Stomach smooth muscle (tissue), 2 donors: ENCODE results near the gene ASAP3.

Experiments used
- H3K27ac ChIP-seq: one replicate; pipeline ENCODE4 v1.7.0; 2013; ENCODE audit warnings: mild to moderate bottlenecking, low read length, inconsistent platforms
- H3K27me3 ChIP-seq, 2 donors: one replicate each; pipeline ENCODE4 v1.7.0; 2013; ENCODE audit warnings: low read length in 2 of 2; ENCODE audit not compliant: insufficient read depth in 2 of 2, control insufficient read depth in 1 of 2
- H3K36me3 ChIP-seq, 2 donors: one replicate each; pipeline ENCODE4 v1.7.0; 2013; ENCODE audit warnings: low read length in 2 of 2; ENCODE audit not compliant: control insufficient read depth in 2 of 2, insufficient read depth in 2 of 2
- H3K4me1 ChIP-seq: one replicate; pipeline ENCODE4 v1.7.0; 2013; ENCODE audit warnings: low read length; ENCODE audit not compliant: control insufficient read depth, insufficient read depth
- H3K4me3 ChIP-seq, 2 donors: one replicate each; pipeline ENCODE4 v1.7.0; 2013; ENCODE audit warnings: low read length in 2 of 2
- H3K9ac ChIP-seq, 2 donors: one replicate each; pipeline ENCODE4 v1.7.0; 2013; ENCODE audit warnings: low read length in 2 of 2, mild to moderate bottlenecking in 1 of 2
- H3K9me3 ChIP-seq, 2 donors: one replicate each; pipeline ENCODE4 v1.7.0; 2013; ENCODE audit warnings: low read length in 2 of 2; ENCODE audit not compliant: control insufficient read depth in 2 of 2
- donor health status: healthy.
- donor health status: Pancreatic carcinoma.

ASAP3 gene

GRCh38 chr1:23492132-23492720 is 8.2 kb upstream of the ASAP3 start:
- H3K9me3 ChIP-seq: no peaks in the 10 kb centered on the region
- H3K27me3 ChIP-seq: no peaks in the 10 kb centered on the region
- H3K9ac ChIP-seq: no peak overlapping the region
- no peak overlapping the region for H3K4me3 ChIP-seq
- peaks cover 2% of the 10 kb centered on the region for H3K4me1 ChIP-seq
- H3K36me3 ChIP-seq: no peaks in the 10 kb centered on the region
- H3K27ac ChIP-seq: no peak overlapping the region

GRCh38 chr1:23489842-23490241 is 5.9 kb upstream of the ASAP3 start:
- Histone ChIP-seq H3K9me3 (no peaks in the 10 kb centered on the region), H3K27ac (no peak overlapping the region), H3K4me3 (no peak overlapping the region), H3K9ac (no peak overlapping the region), H3K27me3 (no peaks in the 10 kb centered on the region), H3K4me1 (peaks cover under 1% of the 10 kb centered on the region), H3K36me3 (no peaks in the 10 kb centered on the region)

- Histone ChIP-seq H3K27ac (no peak overlapping the region), H3K4me1 (peaks cover 16% of the 10 kb centered on the region), H3K9ac (peak overlapping the region in 1 of 2 donors; percentile 8), H3K9me3 (no peaks in the 10 kb centered on the region), H3K36me3 (peaks cover 0 to 2% of the 10 kb centered on the region in 2 donors), H3K4me3 (peak overlapping the region; percentile 57 to 74), H3K27me3 (no peaks in the 10 kb centered on the region)
These were observed 988 bp upstream of the ASAP3 start for GRCh38 chr1:23485002-23485332.

- H3K9ac ChIP-seq: peak overlapping the region; percentile 8 to 29
- H3K4me1 ChIP-seq: peaks cover 16% of the 10 kb centered on the region
These were observed 448 bp upstream of the ASAP3 start for GRCh38 chr1:23484253-23485001.

GRCh38 chr1:23481904-23482303 is 2.1 kb downstream of the ASAP3 start:
- Histone ChIP-seq H3K27ac (peak overlapping the region; percentile 18), H3K4me1 (peaks cover 20% of the 10 kb centered on the region), H3K27me3 (no peaks in the 10 kb centered on the region), H3K9ac (no peak overlapping the region), H3K4me3 (no peak overlapping the region), H3K9me3 (no peaks in the 10 kb centered on the region), H3K36me3 (peaks cover 0 to 2% of the 10 kb centered on the region in 2 donors)

More at GRCh38 chr1:23484253-23485001, 448 bp upstream of the ASAP3 start:
- Histone ChIP-seq H3K36me3 (peaks cover 0 to 2% of the 10 kb centered on the region in 2 donors), H3K9me3 (no peaks in the 10 kb centered on the region), H3K4me3 (peak overlapping the region; percentile 57 to 87), H3K27ac (peak overlapping the region; percentile 49), H3K27me3 (no peaks in the 10 kb centered on the region)

GRCh38 chr1:23481026-23481597 is 2.9 kb downstream of the ASAP3 start:
- no peak overlapping the region for H3K9ac ChIP-seq
- peaks cover 20% of the 10 kb centered on the region for H3K4me1 ChIP-seq
- peak overlapping the region; percentile 18 for H3K27ac ChIP-seq
- H3K36me3 ChIP-seq: peaks cover 0 to 2% of the 10 kb centered on the region in 2 donors
- H3K9me3 ChIP-seq: no peaks in the 10 kb centered on the region
- no peak overlapping the region for H3K4me3 ChIP-seq
- H3K27me3 ChIP-seq: no peaks in the 10 kb centered on the region

GRCh38 chr1:23480187-23481025 is 3.6 kb downstream of the ASAP3 start:
- H3K36me3 ChIP-seq: peaks cover 0 to 2% of the 10 kb centered on the region in 2 donors
- no peak overlapping the region for H3K4me3 ChIP-seq
- H3K4me1 ChIP-seq: peaks cover 20% of the 10 kb centered on the region
- no peaks in the 10 kb centered on the region for H3K27me3 ChIP-seq
- no peaks in the 10 kb centered on the region for H3K9me3 ChIP-seq
- no peak overlapping the region for H3K9ac ChIP-seq
- H3K27ac ChIP-seq: no peak overlapping the region

- Histone ChIP-seq H3K27ac (no peak overlapping the region), H3K9ac (no peak overlapping the region), H3K4me1 (peaks cover 16% of the 10 kb centered on the region), H3K4me3 (no peak overlapping the region), H3K27me3 (no peaks in the 10 kb centered on the region), H3K36me3 (peaks cover 0 to 2% of the 10 kb centered on the region in 2 donors), H3K9me3 (no peaks in the 10 kb centered on the region)
These were observed 4.4 kb downstream of the ASAP3 start for GRCh38 chr1:23479666-23479941.

GRCh38 chr1:23478896-23479665 is 4.9 kb downstream of the ASAP3 start:
- no peak overlapping the region for H3K9ac ChIP-seq
- no peaks in the 10 kb centered on the region for H3K9me3 ChIP-seq
- H3K4me1 ChIP-seq: peaks cover 15% of the 10 kb centered on the region
- H3K27ac ChIP-seq: no peak overlapping the region
- H3K27me3 ChIP-seq: no peaks in the 10 kb centered on the region
- H3K36me3 ChIP-seq: peaks cover 0 to 2% of the 10 kb centered on the region in 2 donors
- H3K4me3 ChIP-seq: no peak overlapping the region
